ENCODE measurements around the gene TFF2. TPM values are rescaled to one million over a fixed set of nuclear protein-coding genes. Genes with fewer than 3 reads are reported as not detected.

Gene TFF2
- total and polyA plus RNA-seq, 2 donors from 2014 or later = not detected

- peak overlapping the region; percentile 11 to 51 for H3K27ac ChIP-seq (ENCODE audit: low read depth in 2 of 2, low read length in 2 of 2)
- no peaks in the 10 kb centered on the region for H3K36me3 ChIP-seq (ENCODE audit: control insufficient read depth in 2 of 3, insufficient read depth in 3 of 3, low read length in 3 of 3)
- DNase-seq = no peak
- H3K9me3 ChIP-seq (ENCODE audit: control insufficient read depth in 2 of 3, insufficient read depth in 1 of 3, low read length in 3 of 3) = no peaks in the 10 kb centered on the region
- no peak overlapping the region for H3K4me3 ChIP-seq (ENCODE audit: low read length in 3 of 3)
- no peak for FAIRE-seq
- no peaks in the 10 kb centered on the region for H3K27me3 ChIP-seq (ENCODE audit: control insufficient read depth, insufficient read depth, low read length)
- TF ChIP-seq CTCF (IDR thresholded peaks at IDR 0.05; ENCODE audit: borderline replicate concordance, extremely low read depth, insufficient read depth) = no peak
- intact Hi-C loops (cut with DNase I) = no loop called here
- H3K9ac ChIP-seq (ENCODE audit: low read length in 3 of 3) = no peak overlapping the region
- H3K4me1 ChIP-seq (ENCODE audit: control insufficient read depth in 2 of 3, insufficient read depth in 2 of 3, low read depth in 1 of 3, low read length in 3 of 3) = peaks cover 0 to 4% (median 0%) of the 10 kb centered on the region in 3 donors
Measured at GRCh38 chr21:42395302-42395701, 44.5 kb upstream of the TFF2 start.

GRCh38 chr21:42393443-42393950 lies 42.7 kb upstream of the TFF2 start:
- H3K4me3 ChIP-seq (ENCODE audit: low read length in 3 of 3) = no peak overlapping the region
- intact Hi-C loops (cut with DNase I) = no loop called here
- no peak overlapping the region for H3K27ac ChIP-seq (ENCODE audit: low read depth in 2 of 2, low read length in 2 of 2)
- peaks cover 0 to 4% (median 0%) of the 10 kb centered on the region in 3 donors for H3K4me1 ChIP-seq (ENCODE audit: control insufficient read depth in 2 of 3, insufficient read depth in 2 of 3, low read depth in 1 of 3, low read length in 3 of 3)
- H3K9ac ChIP-seq (ENCODE audit: low read length in 3 of 3) = no peak overlapping the region
- H3K36me3 ChIP-seq (ENCODE audit: control insufficient read depth in 2 of 3, insufficient read depth in 3 of 3, low read length in 3 of 3) = no peaks in the 10 kb centered on the region
- TF ChIP-seq CTCF (IDR thresholded peaks at IDR 0.05; ENCODE audit: borderline replicate concordance, extremely low read depth, insufficient read depth) = no peak
- H3K9me3 ChIP-seq (ENCODE audit: control insufficient read depth in 2 of 3, insufficient read depth in 1 of 3, low read length in 3 of 3) = no peaks in the 10 kb centered on the region
- H3K27me3 ChIP-seq (ENCODE audit: control insufficient read depth, insufficient read depth, low read length) = no peaks in the 10 kb centered on the region
- DNase-seq (no peak), FAIRE-seq (no peak)

GRCh38 chr21:42392731-42393442 lies 42.1 kb upstream of the TFF2 start:
- Histone ChIP-seq H3K27me3 (ENCODE audit: control insufficient read depth, insufficient read depth, low read length) (no peaks in the 10 kb centered on the region), H3K27ac (ENCODE audit: low read depth in 2 of 2, low read length in 2 of 2) (no peak overlapping the region), H3K9ac (ENCODE audit: low read length in 3 of 3) (no peak overlapping the region), H3K36me3 (ENCODE audit: control insufficient read depth in 2 of 3, insufficient read depth in 3 of 3, low read length in 3 of 3) (no peaks in the 10 kb centered on the region), H3K9me3 (ENCODE audit: control insufficient read depth in 2 of 3, insufficient read depth in 1 of 3, low read length in 3 of 3) (no peaks in the 10 kb centered on the region), H3K4me1 (ENCODE audit: control insufficient read depth in 2 of 3, insufficient read depth in 2 of 3, low read depth in 1 of 3, low read length in 3 of 3) (peaks cover 0 to 4% (median 0%) of the 10 kb centered on the region in 3 donors), H3K4me3 (ENCODE audit: low read length in 3 of 3) (no peak overlapping the region)
- intact Hi-C loops (cut with DNase I) = no loop called here
- TF ChIP-seq CTCF (IDR thresholded peaks at IDR 0.05; ENCODE audit: borderline replicate concordance, extremely low read depth, insufficient read depth) = no peak
- FAIRE-seq = no peak
- DNase-seq = no peak

Measured in kidney (tissue), 14 donors.